ENCODE data around the gene REPS2.
A peak's percentile ranks its signal among the peaks of the same experiment; 100 is the strongest.

Gene REPS2

GRCh38 chrX:16997313-16997712 is 50.9 kb downstream of the REPS2 start:
- DNase-seq (ENCODE audit: low read depth), result no peak
- no peak overlapping the region for H3K4me3 ChIP-seq (ENCODE audit: low read depth, low read length)
- no peak for TF ChIP-seq CTCF (conservative IDR thresholded peaks at IDR 0.05; ENCODE audit: low read depth, low read length)

DNA sequence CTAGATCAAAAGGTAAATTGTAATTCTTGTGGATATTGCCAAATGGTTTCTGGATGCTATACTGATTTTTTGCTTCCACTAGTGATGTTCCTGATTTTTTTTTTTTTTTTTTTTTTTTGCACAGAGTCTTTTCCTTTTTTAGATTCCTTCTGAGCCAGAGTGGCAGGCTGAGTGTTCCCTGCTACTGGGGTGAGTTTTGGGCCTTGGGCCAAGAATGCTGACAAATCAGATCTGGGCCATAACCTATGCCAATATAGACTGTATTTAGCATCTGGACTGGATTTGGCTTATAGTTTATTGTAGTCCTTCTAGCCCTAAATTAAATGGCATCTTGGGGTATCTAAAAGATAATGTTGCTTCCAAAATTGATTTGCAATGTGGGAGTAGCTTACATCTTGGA is 52.8 kb downstream of the REPS2 start:
- no peak for DNase-seq (ENCODE audit: low read depth)
- H3K4me3 ChIP-seq (ENCODE audit: low read depth, low read length), result no peak overlapping the region
- no peak for TF ChIP-seq CTCF (conservative IDR thresholded peaks at IDR 0.05; ENCODE audit: low read depth, low read length)

GRCh38 chrX:17000751-17001150 is 54.3 kb downstream of the REPS2 start:
- no peak overlapping the region for H3K4me3 ChIP-seq (ENCODE audit: low read depth, low read length)
- TF ChIP-seq CTCF (conservative IDR thresholded peaks at IDR 0.05; ENCODE audit: low read depth, low read length), result no peak
- DNase-seq (ENCODE audit: low read depth), result no peak

GRCh38 chrX:17005712-17006368 is 59.4 kb downstream of the REPS2 start:
- peak; percentile 23 for DNase-seq (ENCODE audit: low read depth)
- H3K4me3 ChIP-seq (ENCODE audit: low read depth, low read length), result no peak overlapping the region
- no peak for TF ChIP-seq CTCF (conservative IDR thresholded peaks at IDR 0.05; ENCODE audit: low read depth, low read length)

DNA sequence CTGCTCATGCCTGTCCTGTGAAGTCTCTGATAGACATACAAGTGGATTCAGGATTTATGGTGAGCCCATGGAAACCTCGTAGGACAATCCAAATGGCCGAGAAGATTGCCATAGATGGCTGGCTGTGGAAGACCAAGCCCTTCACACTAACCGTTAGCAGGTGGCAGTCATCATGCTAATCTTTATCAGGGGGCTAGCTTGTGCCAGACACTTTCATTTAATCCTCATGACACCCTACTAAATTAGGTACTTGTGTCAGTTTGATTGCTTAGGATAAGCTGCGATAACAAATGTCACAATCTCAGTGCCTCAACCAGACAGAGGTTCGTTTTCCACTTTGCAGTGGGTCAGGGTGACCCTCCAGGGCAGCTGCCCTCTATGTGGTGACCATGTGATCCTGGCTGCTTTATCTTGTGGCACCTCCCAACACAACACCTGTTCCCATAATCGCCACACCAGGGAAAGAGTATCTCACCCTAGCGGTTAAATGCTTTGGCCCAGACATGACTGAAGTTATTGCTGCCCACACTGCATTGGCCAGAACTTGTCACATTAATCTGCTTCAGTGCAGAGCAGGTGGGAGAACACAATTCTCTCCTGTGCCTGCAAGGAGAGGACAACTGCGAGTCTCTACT is 60.8 kb downstream of the REPS2 start:
- TF ChIP-seq CTCF (conservative IDR thresholded peaks at IDR 0.05; ENCODE audit: low read depth, low read length), result peak; percentile 65
- no peak overlapping the region for H3K4me3 ChIP-seq (ENCODE audit: low read depth, low read length)
- DNase-seq (ENCODE audit: low read depth), result peak; percentile 40

DNA sequence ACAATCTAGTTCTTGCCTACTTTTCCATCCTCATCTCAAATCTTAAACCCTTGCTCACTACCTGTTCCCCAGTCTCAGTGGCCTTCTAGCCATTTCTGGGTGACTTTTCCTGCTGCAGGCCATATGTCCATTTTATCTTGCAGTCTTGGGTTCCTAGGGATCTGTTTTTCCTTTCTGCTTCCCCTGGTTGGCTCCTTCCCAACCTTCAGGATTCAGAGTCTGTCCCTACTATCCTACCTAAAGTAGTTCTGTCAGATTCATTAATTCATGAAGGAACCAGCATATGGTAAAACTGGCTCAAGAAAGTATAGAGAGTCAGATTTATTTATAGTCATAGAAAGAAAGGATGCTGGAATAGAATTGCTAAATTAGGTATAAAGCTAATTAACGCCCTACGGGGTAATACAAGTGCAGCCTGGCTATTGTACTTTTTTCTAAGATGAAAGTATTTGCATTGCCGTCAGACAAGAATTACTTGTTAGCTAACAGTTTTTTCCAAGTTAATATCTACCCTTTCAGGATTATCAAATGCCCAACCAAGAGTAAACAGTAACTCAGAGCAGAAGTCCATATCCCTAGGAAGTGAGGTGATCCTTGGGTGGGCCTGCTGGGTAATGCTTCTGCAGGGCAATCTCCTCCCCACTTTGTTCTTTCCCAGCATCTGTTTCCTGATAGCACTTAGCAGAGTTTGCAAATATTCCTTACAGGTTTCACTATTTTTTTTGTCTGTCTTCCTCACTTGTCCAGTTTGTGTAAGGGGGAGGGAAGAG is 63.6 kb downstream of the REPS2 start:
- H3K4me3 ChIP-seq (ENCODE audit: low read depth, low read length), result no peak overlapping the region

More for the DNA sequence above, 63.6 kb downstream of the REPS2 start:
- no peak for DNase-seq (ENCODE audit: low read depth)
- TF ChIP-seq CTCF (conservative IDR thresholded peaks at IDR 0.05; ENCODE audit: low read depth, low read length), result no peak
